GM12878 (cell line): ENCODE results near the gene VSTM2B. TPM values are rescaled to one million over a fixed set of nuclear protein-coding genes. Genes with fewer than 3 reads are reported as not detected.
A peak's percentile ranks its signal among the peaks of the same experiment; 100 is the strongest.

ENCODE experiments used
- ATAC-seq: fragments of 200-7000 bp; cut with Tn5 transposase; 3 replicates; pipeline ENCODE4 v1.9.1; 2020; ENCODE audit warnings: mild to moderate bottlenecking, moderate library complexity
- Bru-seq: library from RNA; stranded (reverse); fragments of 400-500 nt; gene quantifications from one replicate; lab custom pipeline; 2021; lab: Mats Ljungman, UMichigan
- BruChase-seq, 2 experiments: library from RNA; stranded (reverse); fragments of 400-500 nt; gene quantifications; one replicate each; lab custom pipeline; 2021; lab: Mats Ljungman, UMichigan
- BruUV-seq: library from RNA; stranded (reverse); fragments of 400-500 nt; replicated peaks from 2 replicates; lab custom pipeline; 2021; lab: Mats Ljungman, UMichigan
- CTCF ChIA-PET: fragments of 300-600 bp; sonication (Branson Sonifier 250); formaldehyde crosslinking; extraction: SDS; loops from one replicate; lab custom pipeline; 2021; ENCODE audit warnings: inconsistent platforms; lab: Yijun Ruan, JAX
- POLR2A ChIA-PET: fragments of 350-600 bp; formaldehyde crosslinking; extraction: SDS; loops from one replicate; lab custom pipeline; 2021; ENCODE audit warnings: inconsistent platforms; lab: Charles Lee
- RAD21 ChIA-PET: fragments of 300-600 bp; sonication (Branson Sonifier 250); formaldehyde crosslinking; loops from one replicate; lab custom pipeline; 2023; ENCODE audit warnings: antibody characterized with exemption; ENCODE audit not compliant: unreplicated experiment; lab: Charles Lee
- SMC1A ChIA-PET: fragments of 300-600 bp; sonication (Branson Sonifier 250); formaldehyde crosslinking; loops from one replicate; lab custom pipeline; 2023; ENCODE audit not compliant: unreplicated experiment, uncharacterized antibody; lab: Charles Lee
- DNase-seq: peaks from one replicate; pipeline ENCODE4 v3.0.0-alpha.2; 2011; ENCODE audit warnings: low read depth, low spot score
- FAIRE-seq: peaks from 3 replicates; lab custom pipeline; 2011; peaks lifted over from hg19 to GRCh38; lab: Jason Lieb, UNC
- H2AFZ ChIP-seq: 2 replicates; pipeline ENCODE4 v1.6.0; 2011; ENCODE audit warnings: low read depth, low read length, control low read depth; ENCODE audit not compliant: control insufficient read depth
- H3K27ac ChIP-seq: 2 replicates; pipeline ENCODE4 v1.5.1; 2011; ENCODE audit warnings: control low read depth; ENCODE audit not compliant: control insufficient read depth, insufficient read depth
- H3K27me3 ChIP-seq, 2 experiments: replicated peaks in 1 of 2; 2 replicates each; pipeline versions ENCODE4 v1.6.0 to v1.6.1; 2011; ENCODE audit warnings: low read length in 1 of 2; ENCODE audit not compliant: control insufficient read depth in 2 of 2, insufficient read depth in 2 of 2
- H3K36me3 ChIP-seq, 2 experiments: 2 replicates each; pipeline ENCODE4 v1.5.1; 2011; ENCODE audit warnings: low read length in 1 of 2; ENCODE audit not compliant: control insufficient read depth in 2 of 2, insufficient read depth in 2 of 2
- H3K4me1 ChIP-seq: 2 replicates; pipeline ENCODE4 v1.6.1; 2011; ENCODE audit warnings: mild to moderate bottlenecking, low read length, moderate library complexity, mixed read lengths; ENCODE audit not compliant: control insufficient read depth, insufficient read depth
- H3K4me2 ChIP-seq: 2 replicates; pipeline ENCODE4 v1.6.0; 2011; ENCODE audit warnings: control low read depth; ENCODE audit not compliant: control insufficient read depth, insufficient read depth
- H3K4me3 ChIP-seq: fragments of 200-600 bp; sonication (generic); 2 replicates; pipeline ENCODE4 v1.5.1; 2016
- H3K79me2 ChIP-seq: 2 replicates; pipeline ENCODE4 v1.6.0; 2011; ENCODE audit warnings: low read length; ENCODE audit not compliant: control insufficient read depth, insufficient read depth
- H3K9ac ChIP-seq: 2 replicates; pipeline ENCODE4 v1.8.0; 2011; ENCODE audit warnings: low read length, control low read depth, mixed read lengths; ENCODE audit not compliant: control insufficient read depth, insufficient read depth
- H3K9me3 ChIP-seq: replicated peaks from 3 replicates; pipeline ENCODE4 v1.5.1; 2011; ENCODE audit warnings: mild to moderate bottlenecking, low read length; ENCODE audit not compliant: control insufficient read depth, insufficient read depth
- H4K20me1 ChIP-seq: 2 replicates; pipeline ENCODE4 v1.6.0; 2011; ENCODE audit not compliant: control insufficient read depth, insufficient read depth
- BCL11A ChIP-seq: IDR thresholded peaks from 2 replicates; pipeline ENCODE4 v1.6.1; 2011; ENCODE audit warnings: low read depth, low read length
- CEBPB ChIP-seq, 2 experiments: fragments of 150-350 bp in 1 of 2; IDR thresholded peaks; 2 replicates each; pipeline ENCODE4 v1.6.1; 2012 to 2014; ENCODE audit warnings: low read depth in 2 of 2, low read length in 2 of 2, borderline replicate concordance in 1 of 2, inconsistent platforms in 1 of 2
- CHD2 ChIP-seq: IDR thresholded peaks from 2 replicates; pipeline ENCODE4 v1.6.1; 2011; ENCODE audit warnings: low read depth, low read length, improper control_type of control experiment, borderline replicate concordance
- CREM ChIP-seq: IDR thresholded peaks from 2 replicates; pipeline ENCODE4 v1.6.1; 2014; ENCODE audit warnings: antibody characterized with exemption, low read depth
- ELK1 ChIP-seq: IDR thresholded peaks from 2 replicates; pipeline ENCODE4 v1.6.1; 2012; ENCODE audit warnings: low read depth, low read length, improper control_type of control experiment
- EZH2 ChIP-seq: IDR thresholded peaks from 2 replicates; pipeline ENCODE4 v1.6.1; 2012; ENCODE audit warnings: low read depth, mild to moderate bottlenecking, control low read depth, inconsistent platforms, low read length, borderline replicate concordance; ENCODE audit not compliant: control insufficient read depth
- JUNB ChIP-seq: IDR thresholded peaks from 2 replicates; pipeline ENCODE4 v1.6.1; 2016; ENCODE audit warnings: antibody characterized with exemption, mild to moderate bottlenecking
- NRF1 ChIP-seq: conservative IDR thresholded peaks from 2 replicates; pipeline ENCODE4 v1.6.1; 2011; ENCODE audit warnings: mild to moderate bottlenecking, low read depth, low read length, improper control_type of control experiment
- SIN3A ChIP-seq: IDR thresholded peaks from 2 replicates; pipeline ENCODE4 v1.6.1; 2012; ENCODE audit warnings: low read depth, low read length, improper control_type of control experiment
- SKIL ChIP-seq: fragments of 450-650 bp; IDR thresholded peaks from 2 replicates; pipeline ENCODE4 v1.6.1; 2017; ENCODE audit warnings: mild to moderate bottlenecking, low read depth, inconsistent platforms; ENCODE audit not compliant: poor library complexity, severe bottlenecking
- TARDBP ChIP-seq: IDR thresholded peaks from 2 replicates; pipeline ENCODE4 v1.6.1; 2016; ENCODE audit warnings: borderline replicate concordance
- WRNIP1 ChIP-seq: IDR thresholded peaks from 2 replicates; pipeline ENCODE4 v1.6.1; 2011; ENCODE audit warnings: low read depth, low read length, improper control_type of control experiment, borderline replicate concordance
- YBX1 ChIP-seq: fragments of 450-650 bp; IDR thresholded peaks from 2 replicates; pipeline ENCODE4 v1.6.1; 2016; ENCODE audit warnings: antibody characterized with exemption
- WGBS: methylation state at CpG from one replicate; pipeline ENCODE4 v1.1.6; 2016; ENCODE audit warnings: low lambda C conversion rate; ENCODE audit not compliant: insufficient replicate concordance, insufficient coverage; ENCODE audit errors: missing lambda C conversion rate; 5-methylcytosine and 5-hydroxymethylcytosine counted together
- in situ Hi-C: fragments of 300-500 bp; cut with MboI; formaldehyde crosslinking; loops from 9 replicates; pipeline ENCODE4 v1.14.3; 2018; ENCODE audit warnings: mixed read lengths
- intact Hi-C: fragments of 100-400 bp; cut with micrococcal nuclease; formaldehyde crosslinking; loops from one replicate; pipeline ENCODE4 v1.14.2; 2022; ENCODE audit not compliant: unreplicated experiment
- long read RNA-seq, 2 experiments: library from polyadenylated mRNA; unstranded; transcript quantifications; one replicate each; pipeline ENCODE4 v2.0.0, GENCODE V29; 2019 to 2020
- polyA minus RNA-seq, 3 experiments: library from RNA; depleted of rRNA, polyadenylated mRNA; stranded (reverse); fragments of >200 nt; gene quantifications; 2 replicates each; pipeline ENCODE4 v1.2.3, GENCODE V29; 2011
- polyA plus RNA-seq, 11 experiments: library from polyadenylated mRNA; depleted of rRNA in 4 of 11; unstranded in 6 of 11; stranded (reverse) in 5 of 11; fragments of >200 nt; fragmentation: Nextera tagmentation in 4 of 11; fragmentation: Illumina TruSeq in 1 of 11; extraction: Ambion mirVana in 4 of 11; extraction: Trizol in 1 of 11; gene quantifications; 1 replicate in 1 of 11; 2 replicates in 10 of 11; pipeline versions ENCODE4 v1.2.1 to v1.2.3, GENCODE V29; 2011 to 2016; ENCODE audit warnings: inconsistent platforms in 2 of 11, missing spikeins in 2 of 11, low read depth in 1 of 11
- total RNA-seq, 4 experiments: library from RNA; depleted of rRNA in 3 of 4; stranded (reverse); fragments of >200 nt in 3 of 4; fragmentation: Illumina TruSeq in 1 of 4; extraction: Trizol in 1 of 4; gene quantifications; 2 replicates each; pipeline versions ENCODE4 v1.2.1 to v1.2.3, GENCODE V29; 2013 to 2021

VSTM2B gene
- not detected in 2 replicates for total RNA-seq (2013; cell fraction: nucleolus; rRNA removed)
- total RNA-seq (2014; rRNA removed) = not detected in 2 replicates
- not detected in 2 replicates for total RNA-seq (2014; rRNA removed; fragmentation: Illumina TruSeq; extraction: Trizol)
- total RNA-seq (2021) = not detected in 2 replicates
- polyA plus RNA-seq (2011; ENCODE audit: low read depth) = not detected
- not detected in 2 replicates for polyA plus RNA-seq (2011; rRNA removed)
- not detected in 2 replicates for polyA plus RNA-seq (2011; cell fraction: cytosol; rRNA removed)
- polyA plus RNA-seq (2011; cell fraction: nucleus; rRNA removed) = not detected in 2 replicates
- polyA plus RNA-seq (2012) = 0.11 TPM in 1 of 2 replicates, not detected in the other
- polyA plus RNA-seq (2014; fragmentation: Illumina TruSeq; extraction: Trizol) = not detected in 2 replicates
- not detected for polyA plus RNA-seq (2014; fragmentation: Nextera tagmentation; extraction: Ambion mirVana)
- not detected in 2 replicates for polyA plus RNA-seq (2014; rRNA removed)
- polyA plus RNA-seq (2016; fragmentation: Nextera tagmentation; extraction: Ambion mirVana) = not detected
- not detected in 2 replicates for polyA minus RNA-seq (2011; rRNA and poly(A)+ RNA removed)
- polyA minus RNA-seq (2011; cell fraction: cytosol; rRNA and poly(A)+ RNA removed) = not detected in 2 replicates
- not detected in 2 replicates for polyA minus RNA-seq (2011; cell fraction: nucleus; rRNA and poly(A)+ RNA removed)
- percentile 12 among the genes with signal in this experiment for Bru-seq, nascent RNA
- BruChase-seq, experiment 1, labeled RNA remaining after a 6-hour chase = percentile 7 among the genes with signal in this experiment
- percentile 5 among the genes with signal in this experiment for BruChase-seq, experiment 2, labeled RNA remaining after a 2-hour chase
- long read RNA-seq, experiment 1 = 0 reads
- long read RNA-seq, experiment 2 = 0 reads

- H3K9me3 ChIP-seq = no peaks in the 10 kb centered on the region
- no peak within 1 kb of the TSS for H3K4me2 ChIP-seq
- H3K27me3 ChIP-seq = peaks cover 9 to 22% of the 10 kb centered on the region in 2 experiments
- H3K36me3 ChIP-seq = no peaks in the 10 kb centered on the region
- WGBS = 16% methylated on average over 49 of the region's 104 CpGs
- no peak for DNase-seq
- ChIA-PET CTCF (no interaction called here), RAD21 (no interaction called here), SMC1A (no interaction called here), POLR2A (no interaction called here)
- H3K27ac ChIP-seq = no peak within 1 kb of the TSS
- H3K79me2 ChIP-seq = no peaks in the 10 kb centered on the region
- intact Hi-C loops = loop anchor here (5.0 kb wide), 1 partner anchor 59 kb away; no protein-coding TSS in a partner anchor
- BruUV-seq = no TSS peak
- H3K4me3 ChIP-seq = no peak within 1 kb of the TSS
- H3K9ac ChIP-seq = no peak within 1 kb of the TSS
- H2AFZ ChIP-seq = no peak within 1 kb of the TSS
- H3K4me1 ChIP-seq = no peaks in the 10 kb centered on the region
- H4K20me1 ChIP-seq = no peaks in the 10 kb centered on the region
- no peak for ATAC-seq
- FAIRE-seq = no peak
- in situ Hi-C loops = no loop called here
- no peak for TF ChIP-seq TARDBP
- TF ChIP-seq EZH2 = no peak
- no peak for TF ChIP-seq JUNB
- TF ChIP-seq WRNIP1 = no peak
- TF ChIP-seq CHD2 = no peak
- no peak for TF ChIP-seq SKIL
- no peak for TF ChIP-seq YBX1
- no peak for TF ChIP-seq ELK1
- no peak for TF ChIP-seq CEBPB (IDR thresholded peaks at IDR 0.05; ENCODE audit: borderline replicate concordance in 1 of 2, low read depth in 2 of 2, low read length in 2 of 2)
- no peak for TF ChIP-seq CREM
- no peak for TF ChIP-seq SIN3A
- TF ChIP-seq NRF1 = no peak
- TF ChIP-seq BCL11A = no peak
Observed at GRCh38 chr19:29525901-29526729, at the start of gene VSTM2B. VSTM2B (plus strand) TSS chr19:29525994; CDS start chr19:29526584, 590 bp downstream.
